SK-N-SH (cell line): Measurements from ENCODE around the gene ZC3H10. TPM values are rescaled to one million over a fixed set of nuclear protein-coding genes. Genes with fewer than 3 reads are reported as not detected.
A peak's percentile ranks its signal among the peaks of the same experiment; 100 is the strongest.

Experiments
- CTCF ChIA-PET: fragments of 300-600, 350-600 bp; formaldehyde crosslinking; extraction: SDS; loops from one replicate; lab custom pipeline; 2021; lab: Yijun Ruan, JAX
- POLR2A ChIA-PET: fragments of 350-600 bp; sonication (Branson Sonifier 250); formaldehyde crosslinking; extraction: SDS; loops from one replicate; lab custom pipeline; 2020; ENCODE audit warnings: antibody characterized with exemption, inconsistent platforms; lab: Yijun Ruan, JAX
- DNase-seq: peaks from one replicate; pipeline ENCODE4 v3.0.0; 2012
- H2AFZ ChIP-seq: fragments of 200-600 bp; sonication (generic); 2 replicates; pipeline ENCODE4 v1.8.1; 2016; ENCODE audit warnings: antibody characterized with exemption, mild to moderate bottlenecking, low read depth
- H3F3A ChIP-seq: fragments of 200-600 bp; sonication (generic); replicated peaks from 2 replicates; pipeline ENCODE3; 2016; ENCODE audit warnings: antibody characterized with exemption, mild to moderate bottlenecking; ENCODE audit not compliant: insufficient read depth
- H3K27ac ChIP-seq, 2 experiments: fragments of 200-500 bp in 1 of 2; fragments of 200-600 bp in 1 of 2; sonication (Bioruptor generic) in 1 of 2; sonication (generic), shearing (Covaris generic) in 1 of 2; 2 replicates each; pipeline versions ENCODE4 v1.5.1 to v1.6.1; 2014 to 2016; ENCODE audit warnings: low read depth in 2 of 2, inconsistent platforms in 1 of 2, low read length in 1 of 2, mild to moderate bottlenecking in 1 of 2, mixed read lengths in 1 of 2
- H3K27me3 ChIP-seq: fragments of 200-600 bp; sonication (generic), shearing (Covaris generic); 2 replicates; pipeline ENCODE4 v1.6.1; 2016; ENCODE audit warnings: mixed run types; ENCODE audit not compliant: insufficient read depth
- H3K36me3 ChIP-seq, 2 experiments: fragments of 200-500 bp in 1 of 2; fragments of 200-600 bp in 1 of 2; sonication (Bioruptor generic) in 1 of 2; sonication (generic) in 1 of 2; replicated peaks in 1 of 2; 2 replicates each; pipeline versions ENCODE3 to v1.5.1; 2014 to 2016; ENCODE audit warnings: low read length in 1 of 2, mild to moderate bottlenecking in 1 of 2; ENCODE audit not compliant: insufficient read depth in 2 of 2, control insufficient read depth in 1 of 2
- H3K4me1 ChIP-seq, 2 experiments: fragments of 200-500 bp in 1 of 2; fragments of 200-600 bp in 1 of 2; sonication (Bioruptor generic) in 1 of 2; sonication (generic), shearing (Covaris generic) in 1 of 2; 2 replicates each; pipeline versions ENCODE4 v1.5.1 to v1.6.1; 2014 to 2016; ENCODE audit warnings: low read depth in 1 of 2, low read length in 1 of 2, mixed run types in 1 of 2; ENCODE audit not compliant: insufficient read depth in 2 of 2, control insufficient read depth in 1 of 2
- H3K4me2 ChIP-seq: fragments of 200-600 bp; sonication (generic), shearing (Covaris generic); 2 replicates; pipeline ENCODE4 v1.6.1; 2017; ENCODE audit warnings: mixed run types
- H3K4me3 ChIP-seq, 2 experiments: fragments of 200-500 bp in 1 of 2; fragments of 200-600 bp in 1 of 2; sonication (Bioruptor generic) in 1 of 2; sonication (generic), shearing (Covaris generic) in 1 of 2; 2 replicates each; pipeline versions ENCODE4 v1.5.1 to v1.8.1; 2014 to 2016; ENCODE audit warnings: low read depth in 2 of 2, inconsistent platforms in 1 of 2, low read length in 1 of 2, mild to moderate bottlenecking in 1 of 2, mixed read lengths in 1 of 2, moderate library complexity in 1 of 2
- H3K79me2 ChIP-seq: fragments of 200-600 bp; sonication (generic); 2 replicates; pipeline ENCODE4 v1.8.1; 2017; ENCODE audit warnings: mild to moderate bottlenecking; ENCODE audit not compliant: insufficient read depth
- H3K9ac ChIP-seq: fragments of 200-600 bp; sonication (generic); 2 replicates; pipeline ENCODE4 v1.6.1; 2017; ENCODE audit warnings: mixed run types
- H3K9me2 ChIP-seq: fragments of 200-600 bp; sonication (generic); 2 replicates; pipeline ENCODE4 v1.6.1; 2017; ENCODE audit warnings: mixed run types
- H3K9me3 ChIP-seq: fragments of 200-600 bp; sonication (generic); 2 replicates; pipeline ENCODE4 v1.6.1; 2017; ENCODE audit warnings: mixed run types, mild to moderate bottlenecking, moderate library complexity
- H4K20me1 ChIP-seq: fragments of 200-600 bp; sonication (generic); 2 replicates; pipeline ENCODE4 v1.6.1; 2017; ENCODE audit warnings: mild to moderate bottlenecking, mixed run types; ENCODE audit not compliant: insufficient read depth
- FOXM1 ChIP-seq: IDR thresholded peaks from 2 replicates; pipeline ENCODE4 v1.4.0; 2012; ENCODE audit warnings: low read depth, mild to moderate bottlenecking
- NRF1 ChIP-seq: IDR thresholded peaks from 2 replicates; pipeline ENCODE4 v1.6.1; 2012; ENCODE audit warnings: low read depth, mild to moderate bottlenecking, low read length
- POLR2AphosphoS5 ChIP-seq: IDR thresholded peaks from 2 replicates; pipeline ENCODE4 v1.6.1; 2012; ENCODE audit warnings: low read depth, low read length
- RAD21 ChIP-seq: IDR thresholded peaks from 2 replicates; pipeline ENCODE4 v1.6.1; 2012; ENCODE audit warnings: mild to moderate bottlenecking, low read length
- RCOR1 ChIP-seq: fragments of 150-350 bp; IDR thresholded peaks from 2 replicates; pipeline ENCODE4 v1.6.1; 2017; ENCODE audit warnings: antibody characterized with exemption, low read length
- TAF1 ChIP-seq: IDR thresholded peaks from 2 replicates; pipeline ENCODE4 v1.6.1; 2012; ENCODE audit warnings: low read depth, mild to moderate bottlenecking, low read length, moderate library complexity, borderline replicate concordance
- YY1 ChIP-seq: IDR thresholded peaks from 2 replicates; pipeline ENCODE4 v1.4.0; 2012; ENCODE audit warnings: low read depth, mild to moderate bottlenecking
- WGBS: methylation state at CpG from one replicate; pipeline ENCODE4 v1.1.6; 2017; ENCODE audit warnings: low lambda C conversion rate; 5-methylcytosine and 5-hydroxymethylcytosine counted together
- polyA plus RNA-seq, 3 experiments: library from polyadenylated mRNA; depleted of rRNA; stranded (reverse); fragments of >200 nt; gene quantifications; 2 replicates each; pipeline ENCODE4 v1.2.3, GENCODE V29; 2012
- TF ChIP-seq, protein P1 (sequence below): IDR thresholded peaks from 2 replicates; pipeline ENCODE4 v1.6.1; 2012; ENCODE audit warnings: mild to moderate bottlenecking, low read depth, low read length, moderate library complexity
- TF ChIP-seq, protein P2 (sequence below): IDR thresholded peaks from 2 replicates; pipeline ENCODE4 v1.4.0; 2012; ENCODE audit warnings: low read depth, borderline replicate concordance

ZC3H10 gene
- polyA plus RNA-seq, 1 of the 3 experiments (the other 2 are of a cell fraction), result 2.0 TPM

DNA sequence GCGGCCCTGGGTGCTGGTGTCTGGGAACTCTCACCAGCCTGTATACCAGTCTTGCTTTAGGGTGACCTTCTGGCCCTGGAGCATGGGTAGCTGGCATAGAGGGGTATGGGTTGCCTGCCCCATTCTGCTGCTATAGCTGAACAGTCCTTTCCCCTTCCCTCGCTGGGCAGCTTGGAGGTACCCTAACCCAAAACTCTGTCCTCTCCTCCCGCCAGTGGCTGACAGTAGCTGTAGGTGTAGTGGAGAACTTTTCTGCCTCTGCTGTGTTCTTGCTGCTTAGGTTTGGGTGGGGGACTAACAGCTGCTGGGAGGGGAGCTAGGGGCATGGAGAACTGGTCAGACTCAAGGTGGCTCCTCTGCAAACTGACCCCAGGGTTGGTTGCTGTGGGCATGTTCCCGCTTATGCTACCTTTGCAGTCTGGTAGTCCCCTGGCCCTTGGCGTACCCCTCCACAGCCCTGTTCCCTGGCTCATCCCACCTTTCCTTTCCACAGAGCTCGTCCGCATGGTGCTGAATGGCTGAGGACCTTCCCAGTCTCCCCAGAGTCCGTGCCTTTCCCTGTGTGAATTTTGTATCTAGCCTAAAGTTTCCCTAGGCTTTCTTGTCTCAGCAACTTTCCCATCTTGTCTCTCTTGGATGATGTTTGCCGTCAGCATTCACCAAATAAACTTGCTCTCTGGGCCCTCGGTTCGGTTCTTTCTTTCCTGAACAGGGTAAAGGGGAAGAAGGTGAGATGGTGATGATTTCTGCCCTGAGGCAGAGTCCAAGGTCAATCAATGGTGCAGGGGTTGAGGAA lies 43.0 kb downstream of the ZC3H10 start:
- POLR2A ChIA-PET, result interaction anchor here (0.6 to 2.1 kb wide), 7 partner anchors 9 to 103 kb away, joined by 3 to 12 read pairs (median 3); partner anchors contain the start of genes ESYT1 and ZC3H10
- Histone ChIP-seq H3K9me3 (no peaks in the 10 kb centered on the region), H3K4me2 (peak overlapping the region; percentile 97)
- 98% methylated on average over 11 of the region's 11 CpGs for WGBS
- TF ChIP-seq TAF1, result no peak
- no peak for TF ChIP-seq FOXM1
- no peak for TF ChIP-seq NRF1
- no peak; the same call in 1 of the 2 replicates for TF ChIP-seq POLR2AphosphoS5
- no peak for TF ChIP-seq RAD21
- TF ChIP-seq, all 33 proteins: peak for 0
- CTCF ChIA-PET, result interaction anchor here (0.8 to 7.8 kb wide), 11 partner anchors 9 to 97 kb away, joined by 3 to 60 read pairs (median 3); partner anchors contain the start of genes ANKRD52, ESYT1, MYL6B and RNF41
- Histone ChIP-seq H4K20me1 (peaks cover 42% of the 10 kb centered on the region), H3K4me1 (peaks cover 23 to 28% of the 10 kb centered on the region in 2 experiments; a peak in 3 of 4 replicates), H3K4me3 (peak overlapping the region; percentile 82 to 87), H3F3A (peaks cover 66% of the 10 kb centered on the region), H2AFZ (no peak overlapping the region), H3K9ac (peak overlapping the region; percentile 94), H3K79me2 (peaks cover 53% of the 10 kb centered on the region), H3K27me3 (no peaks in the 10 kb centered on the region), H3K27ac (peak overlapping the region; percentile 1 to 82; a peak in 3 of 4 replicates), H3K9me2 (no peaks in the 10 kb centered on the region), H3K36me3 (peaks cover 52 to 54% of the 10 kb centered on the region in 2 experiments)
- no peak for DNase-seq

DNA sequence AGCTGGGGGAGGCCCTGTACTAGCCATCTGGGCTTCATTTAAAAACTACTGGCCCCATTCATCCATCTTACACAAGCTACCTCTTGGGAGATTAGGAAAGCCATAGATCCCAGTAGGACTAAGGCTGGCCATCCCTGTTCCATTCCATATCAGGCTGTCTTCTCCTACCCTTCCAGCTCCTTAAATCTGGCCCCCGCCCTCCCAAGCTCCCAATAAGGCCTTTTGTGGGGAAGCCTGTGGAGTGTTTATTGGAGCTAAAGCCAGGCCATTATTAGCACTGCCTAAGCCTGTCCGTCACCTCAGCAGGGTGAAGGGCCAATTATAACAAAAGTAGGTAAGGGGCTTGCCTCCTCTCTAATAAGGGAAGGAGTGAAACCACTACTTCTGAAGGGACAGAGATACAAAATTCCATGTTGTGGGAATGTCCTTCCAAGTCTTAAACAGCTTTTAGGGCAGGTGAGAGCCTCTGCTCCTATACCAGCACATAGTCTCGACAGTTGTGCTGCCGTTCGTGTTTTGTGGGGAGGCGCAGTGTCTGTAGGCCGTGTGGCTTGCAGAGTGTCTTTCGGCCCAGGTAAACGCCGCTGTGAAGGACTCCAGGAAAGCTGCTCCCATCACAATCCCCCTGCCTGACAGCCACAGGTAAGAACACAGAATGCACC lies 43.8 kb downstream of the ZC3H10 start:
- POLR2A ChIA-PET, result interaction anchor here (1.1 to 2.1 kb wide), 4 partner anchors 11 to 43 kb away, joined by 3 to 12 read pairs (median 6); partner anchors contain the start of genes ESYT1 and ZC3H10
- peak overlapping the region; percentile 97 for H3K4me2 ChIP-seq
- H3K9me2 ChIP-seq, result no peaks in the 10 kb centered on the region
- peaks cover 47% of the 10 kb centered on the region for H3K79me2 ChIP-seq
- peaks cover 23 to 28% of the 10 kb centered on the region in 2 experiments; a peak in 3 of 4 replicates for H3K4me1 ChIP-seq
- no peak overlapping the region for H2AFZ ChIP-seq
- no peak for DNase-seq
- peaks cover 52 to 54% of the 10 kb centered on the region in 2 experiments for H3K36me3 ChIP-seq
- H3K27me3 ChIP-seq, result no peaks in the 10 kb centered on the region
- H3K27ac ChIP-seq, result peak overlapping the region in 1 of 2 experiments; percentile 82; a peak in 1 of 4 replicates
- TF ChIP-seq RCOR1 (no peak), YY1 (no peak), TAF1 (no peak)
- TF ChIP-seq, protein P1, sequence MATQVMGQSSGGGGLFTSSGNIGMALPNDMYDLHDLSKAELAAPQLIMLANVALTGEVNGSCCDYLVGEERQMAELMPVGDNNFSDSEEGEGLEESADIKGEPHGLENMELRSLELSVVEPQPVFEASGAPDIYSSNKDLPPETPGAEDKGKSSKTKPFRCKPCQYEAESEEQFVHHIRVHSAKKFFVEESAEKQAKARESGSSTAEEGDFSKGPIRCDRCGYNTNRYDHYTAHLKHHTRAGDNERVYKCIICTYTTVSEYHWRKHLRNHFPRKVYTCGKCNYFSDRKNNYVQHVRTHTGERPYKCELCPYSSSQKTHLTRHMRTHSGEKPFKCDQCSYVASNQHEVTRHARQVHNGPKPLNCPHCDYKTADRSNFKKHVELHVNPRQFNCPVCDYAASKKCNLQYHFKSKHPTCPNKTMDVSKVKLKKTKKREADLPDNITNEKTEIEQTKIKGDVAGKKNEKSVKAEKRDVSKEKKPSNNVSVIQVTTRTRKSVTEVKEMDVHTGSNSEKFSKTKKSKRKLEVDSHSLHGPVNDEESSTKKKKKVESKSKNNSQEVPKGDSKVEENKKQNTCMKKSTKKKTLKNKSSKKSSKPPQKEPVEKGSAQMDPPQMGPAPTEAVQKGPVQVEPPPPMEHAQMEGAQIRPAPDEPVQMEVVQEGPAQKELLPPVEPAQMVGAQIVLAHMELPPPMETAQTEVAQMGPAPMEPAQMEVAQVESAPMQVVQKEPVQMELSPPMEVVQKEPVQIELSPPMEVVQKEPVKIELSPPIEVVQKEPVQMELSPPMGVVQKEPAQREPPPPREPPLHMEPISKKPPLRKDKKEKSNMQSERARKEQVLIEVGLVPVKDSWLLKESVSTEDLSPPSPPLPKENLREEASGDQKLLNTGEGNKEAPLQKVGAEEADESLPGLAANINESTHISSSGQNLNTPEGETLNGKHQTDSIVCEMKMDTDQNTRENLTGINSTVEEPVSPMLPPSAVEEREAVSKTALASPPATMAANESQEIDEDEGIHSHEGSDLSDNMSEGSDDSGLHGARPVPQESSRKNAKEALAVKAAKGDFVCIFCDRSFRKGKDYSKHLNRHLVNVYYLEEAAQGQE, result no peak
- TF ChIP-seq, protein P2, sequence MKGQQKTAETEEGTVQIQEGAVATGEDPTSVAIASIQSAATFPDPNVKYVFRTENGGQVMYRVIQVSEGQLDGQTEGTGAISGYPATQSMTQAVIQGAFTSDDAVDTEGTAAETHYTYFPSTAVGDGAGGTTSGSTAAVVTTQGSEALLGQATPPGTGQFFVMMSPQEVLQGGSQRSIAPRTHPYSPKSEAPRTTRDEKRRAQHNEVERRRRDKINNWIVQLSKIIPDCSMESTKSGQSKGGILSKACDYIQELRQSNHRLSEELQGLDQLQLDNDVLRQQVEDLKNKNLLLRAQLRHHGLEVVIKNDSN, result no peak
- CTCF ChIA-PET, result interaction anchor here (0.8 to 7.8 kb wide), 11 partner anchors 10 to 97 kb away, joined by 3 to 60 read pairs (median 3); partner anchors contain the start of genes ANKRD52, ESYT1, MYL6B and RNF41
- WGBS, result 95% methylated on average over 10 of the region's 10 CpGs
- H4K20me1 ChIP-seq, result peaks cover 42% of the 10 kb centered on the region
- peaks cover 69% of the 10 kb centered on the region for H3F3A ChIP-seq
- H3K9ac ChIP-seq, result no peak overlapping the region
- no peak overlapping the region for H3K4me3 ChIP-seq
- no peaks in the 10 kb centered on the region for H3K9me3 ChIP-seq
